HL-60 (cell line): ENCODE data around the gene TOR2A.

Source experiments
- DNase-seq, 2 experiments: peaks; one replicate each; pipeline ENCODE4 v3.0.0-alpha.2; 2010 to 2020; ENCODE audit warnings: low read depth in 1 of 2, low spot score in 1 of 2
- H3K27ac ChIP-seq: fragments of 250-450 bp; sonication (Bioruptor Pico); replicated peaks from 2 replicates; pipeline ENCODE4 v1.5.1; 2020; ENCODE audit warnings: mild to moderate bottlenecking, moderate library complexity
- H3K27me3 ChIP-seq: fragments of 250-450 bp; sonication (Bioruptor Pico); 2 replicates; pipeline ENCODE4 v1.5.1; 2021; ENCODE audit warnings: mild to moderate bottlenecking, moderate library complexity; ENCODE audit not compliant: insufficient read depth, poor library complexity, severe bottlenecking
- H3K4me3 ChIP-seq: replicated peaks from 2 replicates; pipeline ENCODE4 v1.5.1; 2011; ENCODE audit warnings: mild to moderate bottlenecking, control low read depth, low read length; ENCODE audit not compliant: insufficient read depth
- GABPA ChIP-seq: IDR thresholded peaks from 2 replicates; pipeline ENCODE4 v1.6.1; 2012; ENCODE audit warnings: low read depth
- POLR2AphosphoS5 ChIP-seq: IDR thresholded peaks from 2 replicates; pipeline ENCODE4 v1.6.1; 2012; ENCODE audit warnings: low read depth
- REST ChIP-seq: IDR thresholded peaks from 2 replicates; pipeline ENCODE4 v1.6.1; 2012; ENCODE audit warnings: low read depth; ENCODE audit not compliant: insufficient replicate concordance
- SPI1 ChIP-seq: IDR thresholded peaks from 2 replicates; pipeline ENCODE4 v1.6.1; 2012; ENCODE audit warnings: low read depth, mild to moderate bottlenecking, borderline replicate concordance
- TF ChIP-seq, protein P1 (sequence below): IDR thresholded peaks from one replicate; pipeline ENCODE4 v1.5.1; 2011; ENCODE audit warnings: low read length, control low read depth, inconsistent platforms; ENCODE audit not compliant: insufficient read depth

Gene TOR2A

DNA sequence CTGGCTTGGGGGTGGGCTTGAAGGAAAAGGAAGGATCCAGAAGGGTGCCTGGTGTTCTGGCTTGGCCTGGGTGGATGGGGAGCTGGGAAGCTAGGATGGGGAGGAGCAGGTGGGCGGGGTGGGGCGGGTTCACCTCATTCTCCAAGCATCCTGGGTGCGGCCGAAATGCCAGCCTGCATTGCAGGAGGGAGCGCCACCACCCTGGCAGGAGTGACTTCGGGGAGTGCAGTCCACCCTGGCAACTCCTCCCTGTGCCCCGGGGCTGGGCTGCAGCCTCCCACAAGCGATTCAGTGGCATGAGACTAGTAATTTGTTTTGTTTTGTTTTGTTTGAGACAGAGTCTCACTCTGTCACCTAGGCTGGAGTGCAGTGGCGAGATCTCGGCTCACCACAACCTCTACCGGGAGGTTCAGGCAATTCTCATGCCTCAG is 13.7 kb downstream of the TOR2A start:
- TF ChIP-seq SPI1: no peak
- TF ChIP-seq, protein P1, sequence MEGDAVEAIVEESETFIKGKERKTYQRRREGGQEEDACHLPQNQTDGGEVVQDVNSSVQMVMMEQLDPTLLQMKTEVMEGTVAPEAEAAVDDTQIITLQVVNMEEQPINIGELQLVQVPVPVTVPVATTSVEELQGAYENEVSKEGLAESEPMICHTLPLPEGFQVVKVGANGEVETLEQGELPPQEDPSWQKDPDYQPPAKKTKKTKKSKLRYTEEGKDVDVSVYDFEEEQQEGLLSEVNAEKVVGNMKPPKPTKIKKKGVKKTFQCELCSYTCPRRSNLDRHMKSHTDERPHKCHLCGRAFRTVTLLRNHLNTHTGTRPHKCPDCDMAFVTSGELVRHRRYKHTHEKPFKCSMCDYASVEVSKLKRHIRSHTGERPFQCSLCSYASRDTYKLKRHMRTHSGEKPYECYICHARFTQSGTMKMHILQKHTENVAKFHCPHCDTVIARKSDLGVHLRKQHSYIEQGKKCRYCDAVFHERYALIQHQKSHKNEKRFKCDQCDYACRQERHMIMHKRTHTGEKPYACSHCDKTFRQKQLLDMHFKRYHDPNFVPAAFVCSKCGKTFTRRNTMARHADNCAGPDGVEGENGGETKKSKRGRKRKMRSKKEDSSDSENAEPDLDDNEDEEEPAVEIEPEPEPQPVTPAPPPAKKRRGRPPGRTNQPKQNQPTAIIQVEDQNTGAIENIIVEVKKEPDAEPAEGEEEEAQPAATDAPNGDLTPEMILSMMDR: no peak
- no peak for TF ChIP-seq REST
- H3K27ac ChIP-seq: no peak overlapping the region
- no peak for DNase-seq
- no peak overlapping the region for H3K4me3 ChIP-seq
- H3K27me3 ChIP-seq: no peaks in the 10 kb centered on the region

DNA sequence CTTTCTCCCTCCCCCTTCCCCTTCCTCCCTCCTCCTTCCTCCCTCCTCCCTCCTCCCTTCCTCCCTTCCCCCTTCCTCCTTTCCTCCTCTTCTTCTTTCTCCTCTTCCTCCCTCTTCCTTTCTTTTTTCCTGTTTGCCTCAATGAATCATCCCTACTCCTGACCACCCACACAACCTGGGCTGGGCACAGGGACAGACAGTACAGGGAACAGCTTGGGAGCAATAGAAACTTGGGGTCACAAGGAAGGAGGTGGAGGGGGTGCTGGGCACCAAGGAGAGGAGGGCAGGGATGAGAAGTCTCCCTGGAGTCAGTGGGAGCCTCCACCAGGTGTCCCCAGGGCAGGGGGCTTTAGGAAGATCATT is 14.2 kb downstream of the TOR2A start:
- H3K27ac ChIP-seq: no peak overlapping the region
- TF ChIP-seq POLR2AphosphoS5: no peak
- no peak for TF ChIP-seq GABPA

DNA sequence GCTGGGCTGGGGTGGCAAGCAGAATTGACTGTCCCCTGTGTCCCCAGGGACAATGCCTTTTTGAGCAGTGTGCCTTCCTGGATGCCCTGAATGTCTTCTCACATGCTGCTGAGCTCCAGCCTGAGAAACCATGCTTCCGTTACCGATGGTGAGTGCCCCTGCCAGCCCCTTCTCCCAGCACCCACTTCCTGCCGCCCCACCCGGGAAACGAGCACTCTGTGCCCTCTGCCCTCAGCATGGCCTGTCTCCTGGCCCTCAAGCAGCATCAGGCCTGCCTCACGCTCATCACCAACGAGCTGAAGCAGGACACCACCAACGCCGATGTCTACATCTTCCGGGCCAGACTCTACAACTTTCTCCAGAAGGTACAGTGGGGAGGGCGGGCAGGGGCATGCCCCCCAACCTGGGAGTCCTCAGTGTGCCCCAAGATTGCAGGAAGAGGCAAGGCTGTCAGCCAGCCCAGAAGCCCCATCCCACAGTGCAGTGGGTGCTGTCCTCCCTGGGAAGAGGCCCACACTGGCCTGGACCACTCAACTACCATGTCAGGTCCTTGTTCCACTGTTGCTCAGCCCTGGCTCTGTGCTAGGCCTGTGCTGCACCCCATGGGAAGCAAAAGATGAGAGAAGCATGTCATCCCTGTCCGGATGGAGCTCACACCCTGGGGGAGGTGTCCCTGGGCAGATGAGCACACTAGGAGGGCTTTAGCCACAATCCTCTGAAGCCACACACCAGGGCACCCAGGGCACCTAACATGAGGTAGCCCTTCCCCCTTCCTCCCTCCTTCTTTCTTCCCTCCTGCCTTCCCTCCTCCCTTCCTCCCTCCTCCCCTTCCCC is 14.8 kb downstream of the TOR2A start:
- DNase-seq: peak in 1 of 2 experiments; percentile 28
- Histone ChIP-seq H3K4me3 (no peak overlapping the region), H3K27me3 (no peaks in the 10 kb centered on the region), H3K27ac (no peak overlapping the region)
- TF ChIP-seq REST (no peak), GABPA (no peak), POLR2AphosphoS5 (no peak), SPI1 (no peak)
- TF ChIP-seq, protein P1: no peak

More for the DNA sequence above, 14.2 kb downstream of the TOR2A start:
- DNase-seq: no peak
- no peak overlapping the region for H3K4me3 ChIP-seq
- no peaks in the 10 kb centered on the region for H3K27me3 ChIP-seq

- Histone ChIP-seq H3K27ac (no peak overlapping the region), H3K4me3 (no peak overlapping the region), H3K27me3 (no peaks in the 10 kb centered on the region)
- DNase-seq: no peak
- no peak for TF ChIP-seq SPI1
- no peak for TF ChIP-seq POLR2AphosphoS5
- TF ChIP-seq GABPA: no peak
- TF ChIP-seq, protein P1: no peak
- no peak for TF ChIP-seq REST
Observed at GRCh38 chr9:127717766-127718165, 17.3 kb downstream of the TOR2A start.
